Measurements from ENCODE around the gene POLD4. TPM values are rescaled to one million over a fixed set of nuclear protein-coding genes. Genes with fewer than 3 reads are reported as not detected.

POLD4 gene
- total RNA-seq, 4 donors from 2014 or later, result 38.6 to 105 (median 60.6) TPM

GRCh38 chr11:67376873-67377808 is 23.8 kb upstream of the POLD4 start:
- Histone ChIP-seq H3K27ac (peak overlapping the region in 2 of 3 donors; percentile 25 to 54), H3K4me1 (peaks cover 37 to 67% of the 10 kb centered on the region in 2 donors)
- DNase-seq, result peak; percentile 86 to 90

GRCh38 chr11:67376063-67376820 is 22.9 kb upstream of the POLD4 start:
- peaks cover 46 to 70% of the 10 kb centered on the region in 2 donors for H3K4me1 ChIP-seq
- H3K9me3 ChIP-seq, result no peaks in the 10 kb centered on the region
- TF ChIP-seq POLR2A (IDR thresholded peaks at IDR 0.05), result no peak
- no peak for TF ChIP-seq CTCF (IDR thresholded peaks at IDR 0.05)
- no peak overlapping the region for H3K4me3 ChIP-seq (replicated peaks in 1 of 3)
- peak overlapping the region in 1 of 3 donors; percentile 25 for H3K27ac ChIP-seq
- H3K36me3 ChIP-seq, result no peaks in the 10 kb centered on the region
- WGBS, 2 donors, result 86 to 87% methylated on average over 7 of the region's 7 CpGs
- DNase-seq, result no peak
- intact Hi-C loops (cut with DNase I), result no loop called here
- no peaks in the 10 kb centered on the region for H3K27me3 ChIP-seq

More at GRCh38 chr11:67376873-67377808, 23.8 kb upstream of the POLD4 start:
- no peaks in the 10 kb centered on the region for H3K9me3 ChIP-seq
- TF ChIP-seq POLR2A (IDR thresholded peaks at IDR 0.05) (no peak), CTCF (IDR thresholded peaks at IDR 0.05) (no peak)
- WGBS, 2 donors, result 60 to 65% methylated on average over 5 to 6 of the region's 6 CpGs
- no peaks in the 10 kb centered on the region for H3K27me3 ChIP-seq
- H3K4me3 ChIP-seq (replicated peaks in 1 of 3), result no peak overlapping the region
- intact Hi-C loops (cut with DNase I), result no loop called here
- no peaks in the 10 kb centered on the region for H3K36me3 ChIP-seq

- 59 to 68% methylated on average over 15 of the region's 15 CpGs for WGBS, 2 donors
- TF ChIP-seq POLR2A (IDR thresholded peaks at IDR 0.05) (no peak), CTCF (IDR thresholded peaks at IDR 0.05) (no peak)
- Histone ChIP-seq H3K9me3 (no peaks in the 10 kb centered on the region), H3K27ac (peak overlapping the region in 1 of 3 donors; percentile 100), H3K36me3 (no peaks in the 10 kb centered on the region), H3K27me3 (no peaks in the 10 kb centered on the region), H3K4me1 (peaks cover 52 to 73% of the 10 kb centered on the region in 2 donors), H3K4me3 (replicated peaks in 1 of 3) (no peak overlapping the region)
- DNase-seq, result no peak
- intact Hi-C loops (cut with DNase I), result no loop called here
Measured at GRCh38 chr11:67375320-67376055, 22.1 kb upstream of the POLD4 start.

- intact Hi-C loops (cut with DNase I), result no loop called here
- H3K27ac ChIP-seq, result peak overlapping the region; percentile 94 to 100 (median 95)
- H3K27me3 ChIP-seq, result no peaks in the 10 kb centered on the region
- WGBS, 2 donors, result 21 to 31% methylated on average over 7 of the region's 9 CpGs
- TF ChIP-seq POLR2A (IDR thresholded peaks at IDR 0.05) (no peak), CTCF (IDR thresholded peaks at IDR 0.05) (no peak)
- H3K9me3 ChIP-seq, result no peaks in the 10 kb centered on the region
- H3K36me3 ChIP-seq, result no peaks in the 10 kb centered on the region
- peaks cover 60 to 79% of the 10 kb centered on the region in 2 donors for H3K4me1 ChIP-seq
- no peak overlapping the region for H3K4me3 ChIP-seq (replicated peaks in 1 of 3)
- peak; percentile 54 to 59 for DNase-seq
Measured at GRCh38 chr11:67374571-67375281, 21.4 kb upstream of the POLD4 start.
